GM19099 (cell line): ENCODE results near the gene CHD9.

ENCODE experiments used
- POLR2A ChIP-seq: IDR thresholded peaks from 3 replicates; pipeline ENCODE4 v1.6.1; 2011; ENCODE audit warnings: low read depth; ENCODE audit not compliant: insufficient read length; ENCODE audit errors: extremely low read depth

Gene CHD9

GRCh38 chr16:53054670-53055485 is at the start of gene CHD9:
TSS of gene CHD9 (plus strand) at chr16:53054991. CDS start at chr16:53156090, 101,099 bp downstream.
- TF ChIP-seq POLR2A, result no peak

- TF ChIP-seq POLR2A, result no peak
Observed at GRCh38 chr16:53007095-53007494, 47.7 kb upstream of the CHD9 start.

- no peak for TF ChIP-seq POLR2A
Observed at GRCh38 chr16:53014287-53014686, 40.5 kb upstream of the CHD9 start.

- TF ChIP-seq POLR2A, result no peak
Observed at GRCh38 chr16:53018834-53019416, 35.9 kb upstream of the CHD9 start.

- TF ChIP-seq POLR2A, result no peak
Observed at GRCh38 chr16:53022374-53022773, 32.4 kb upstream of the CHD9 start.

- TF ChIP-seq POLR2A, result no peak
Observed at GRCh38 chr16:53024045-53024444, 30.7 kb upstream of the CHD9 start.

GRCh38 chr16:53029971-53030370 is 24.8 kb upstream of the CHD9 start:
- no peak for TF ChIP-seq POLR2A

GRCh38 chr16:53031323-53031942 is 23.4 kb upstream of the CHD9 start:
- no peak for TF ChIP-seq POLR2A

GRCh38 chr16:53034306-53034705 is 20.5 kb upstream of the CHD9 start:
- no peak for TF ChIP-seq POLR2A

GRCh38 chr16:53035176-53035942 is 19.4 kb upstream of the CHD9 start:
- TF ChIP-seq POLR2A, result no peak

GRCh38 chr16:53036066-53036465 is 18.7 kb upstream of the CHD9 start:
- no peak for TF ChIP-seq POLR2A

GRCh38 chr16:53040788-53041187 is 14.0 kb upstream of the CHD9 start:
- no peak for TF ChIP-seq POLR2A

- no peak for TF ChIP-seq POLR2A
Observed at GRCh38 chr16:53041320-53042051, 13.3 kb upstream of the CHD9 start.

- no peak for TF ChIP-seq POLR2A
Observed at GRCh38 chr16:53042235-53042701, 12.5 kb upstream of the CHD9 start.
